NCI-H2227 treated with DMSO at 0.1 percent for 48 hours (cell line): ENCODE results near the gene KCNH5.

Experiments
- DNase-seq: peaks from one replicate; lab custom pipeline; 2025; lab: John Stamatoyannopoulos, UW

The KCNH5 gene

DNA sequence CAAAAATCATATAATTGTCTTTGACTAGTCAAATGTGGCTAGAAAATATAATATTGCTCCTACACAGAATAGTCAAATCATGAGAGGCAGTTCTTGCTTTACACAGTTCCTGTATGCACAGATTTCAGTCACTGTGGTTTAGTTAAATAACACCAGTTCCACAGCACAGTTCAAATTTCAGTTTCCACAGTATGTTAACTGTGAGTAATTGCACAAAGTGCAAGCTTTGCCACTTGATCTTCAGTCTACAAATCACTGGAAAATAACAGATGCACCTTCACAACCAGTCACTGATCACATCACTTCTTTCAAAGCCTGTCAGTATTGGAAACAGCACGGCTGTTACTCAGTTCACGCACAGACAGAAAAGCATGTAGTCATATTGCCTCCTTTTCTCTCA is 38.7 kb downstream of the KCNH5 start:
- no peak for DNase-seq

DNA sequence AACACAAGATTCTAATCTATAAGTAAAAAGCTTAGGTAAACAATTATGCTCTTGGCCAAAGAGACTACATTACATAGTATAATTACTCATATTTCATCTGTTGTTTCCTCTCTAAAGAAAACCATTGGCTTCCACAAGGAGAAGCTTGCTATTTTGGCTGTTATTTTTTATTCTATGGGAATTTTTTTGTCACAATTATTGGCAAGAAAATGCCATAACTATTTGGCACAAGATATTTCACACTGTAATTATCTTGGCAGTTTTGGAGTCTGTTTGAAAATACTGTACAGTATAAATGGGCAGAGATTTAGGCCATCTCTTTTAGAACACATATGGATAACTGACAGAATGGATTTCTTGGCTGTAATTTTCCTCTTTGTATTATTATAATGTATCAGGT is 51.2 kb downstream of the KCNH5 start:
- DNase-seq: no peak

DNA sequence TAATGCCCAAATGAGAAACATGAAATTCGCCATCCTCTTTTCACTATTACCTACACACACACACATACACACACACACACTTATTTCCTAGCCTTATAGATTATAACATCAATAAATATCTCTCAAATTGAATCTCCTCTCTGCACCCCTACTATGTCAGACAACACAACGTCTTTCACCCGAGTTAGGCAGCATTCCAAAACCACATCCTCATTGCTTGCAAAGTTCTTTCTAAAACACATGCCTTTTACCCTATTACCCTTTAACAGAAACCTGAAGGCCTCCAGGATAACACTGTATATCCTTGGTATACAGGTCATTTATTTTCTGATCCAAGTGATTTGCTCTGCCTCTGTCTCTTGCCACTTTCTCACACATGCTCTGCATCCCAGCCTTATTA is 56.3 kb downstream of the KCNH5 start:
- DNase-seq: no peak

DNA sequence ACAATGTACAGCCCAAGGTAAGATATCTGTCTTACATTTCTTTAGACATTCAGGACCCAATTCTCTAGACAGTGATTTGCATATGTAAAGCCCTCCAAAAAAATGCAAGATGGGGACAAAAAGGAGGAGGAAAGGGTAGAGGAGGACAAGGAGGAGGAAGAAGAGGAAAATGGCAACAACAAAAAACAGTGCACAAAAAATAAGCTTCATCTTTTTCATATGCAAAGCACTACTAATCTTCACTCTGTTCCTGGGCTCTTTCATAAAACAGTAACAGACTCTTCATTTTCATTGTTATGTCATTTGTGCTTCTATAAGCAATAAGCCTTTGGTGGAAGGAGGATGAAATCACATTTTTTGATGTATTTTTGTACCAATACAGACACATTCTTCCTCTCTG is 61.4 kb downstream of the KCNH5 start:
- no peak for DNase-seq

DNA sequence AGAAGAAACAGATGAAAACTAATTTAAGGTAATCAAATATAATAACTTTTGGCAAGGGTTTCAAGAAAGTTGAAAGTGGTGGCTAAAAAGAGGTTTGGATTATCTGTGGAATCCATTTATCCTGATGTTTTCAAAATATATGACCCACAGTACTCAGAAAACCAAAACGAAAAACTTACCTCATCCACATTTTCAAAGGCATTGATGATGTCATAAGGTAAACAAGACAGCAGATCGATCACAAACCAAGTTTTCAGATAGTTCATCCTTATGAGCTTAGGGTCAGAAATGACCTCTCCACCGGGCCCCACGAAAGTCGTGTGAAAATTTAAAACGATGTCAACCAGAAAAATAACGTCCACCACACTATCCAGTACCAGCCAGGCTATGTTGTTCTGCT is 64.6 kb downstream of the KCNH5 start:
- no peak for DNase-seq

DNA sequence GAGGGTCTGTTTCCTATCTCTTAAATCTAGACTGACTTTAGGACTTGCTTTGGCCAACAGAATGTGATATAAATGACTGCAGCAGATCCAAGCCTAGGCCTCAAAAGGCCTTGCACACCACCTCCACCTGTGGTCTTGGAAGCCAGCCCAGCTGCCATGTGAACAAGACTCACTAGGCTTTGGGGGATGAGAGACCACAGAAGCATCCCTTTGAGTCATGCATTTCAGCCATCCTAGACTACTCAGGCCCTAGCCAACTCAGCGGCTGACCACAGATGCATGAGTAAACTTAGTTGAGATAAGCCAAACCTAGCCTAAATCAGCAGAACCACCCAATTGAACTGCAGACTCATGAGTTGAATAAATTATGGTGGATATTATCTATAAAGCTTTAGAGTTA is 87.7 kb downstream of the KCNH5 start:
- DNase-seq: no peak

DNA sequence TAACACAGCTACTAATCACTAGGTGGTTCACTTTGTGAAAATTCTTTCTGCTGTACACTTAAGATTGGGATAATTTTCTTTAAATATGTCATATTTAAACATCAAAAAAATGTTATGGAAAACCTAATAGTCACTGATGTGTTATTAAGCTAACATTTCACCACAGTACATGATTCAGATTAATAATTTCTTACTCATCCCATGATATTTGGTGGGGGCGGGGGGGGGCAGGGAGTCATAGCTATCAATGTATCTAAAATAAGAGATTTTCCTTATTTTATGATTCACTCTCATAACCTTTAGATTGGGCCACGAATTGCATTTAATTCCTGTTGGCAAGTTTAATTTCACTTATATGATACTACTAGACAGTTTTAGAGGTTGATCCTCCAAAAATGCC is 88.8 kb downstream of the KCNH5 start:
- no peak for DNase-seq

GRCh38 chr14:62954165-62954564 is 91.1 kb downstream of the KCNH5 start:
- no peak for DNase-seq

DNA sequence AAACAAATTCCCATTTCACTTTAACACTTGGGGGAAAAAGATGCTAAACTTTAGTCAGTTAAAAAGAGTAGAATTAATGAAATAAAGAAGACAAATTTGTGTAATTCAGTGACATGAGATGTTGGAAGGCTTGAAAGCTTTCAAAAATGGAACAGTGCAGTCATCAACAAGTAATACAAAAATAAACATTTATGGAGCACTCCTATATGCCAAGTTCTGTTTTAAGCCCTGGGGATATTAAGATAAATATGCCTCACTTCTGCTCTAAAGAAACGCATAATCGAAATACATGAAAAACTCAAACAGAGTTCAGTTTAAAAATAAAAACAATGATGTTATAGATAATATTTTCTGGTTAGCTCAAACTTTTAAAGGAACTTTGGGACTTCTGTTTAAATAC is 93.0 kb downstream of the KCNH5 start:
- no peak for DNase-seq

- no peak for DNase-seq
Measured at GRCh38 chr14:62947301-62947700, 98.0 kb downstream of the KCNH5 start.

- no peak for DNase-seq
Measured at GRCh38 chr14:62946221-62946620, 99.0 kb downstream of the KCNH5 start.

DNA sequence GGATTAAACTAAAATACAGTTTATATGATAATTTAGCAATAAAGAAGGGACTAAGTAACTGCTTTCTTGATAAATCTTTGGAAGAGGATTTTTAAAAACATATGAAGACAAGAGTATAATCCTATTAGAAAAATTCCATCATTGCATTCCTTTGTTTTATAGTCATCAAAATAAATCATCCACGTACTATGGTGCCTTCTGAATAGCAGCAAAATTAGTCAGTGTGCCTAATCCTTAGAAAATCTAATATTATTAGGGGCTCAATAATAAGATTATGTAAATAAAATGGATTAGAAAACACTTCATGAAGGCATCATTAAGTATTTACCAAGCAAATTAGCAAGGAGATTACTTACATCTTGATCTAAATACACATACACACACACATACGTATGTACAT is 102.1 kb downstream of the KCNH5 start:
- no peak for DNase-seq

- DNase-seq: no peak
Measured at GRCh38 chr14:62939970-62940369, 105.3 kb downstream of the KCNH5 start.

GRCh38 chr14:62938778-62939177 is 106.5 kb downstream of the KCNH5 start:
- DNase-seq: no peak

DNA sequence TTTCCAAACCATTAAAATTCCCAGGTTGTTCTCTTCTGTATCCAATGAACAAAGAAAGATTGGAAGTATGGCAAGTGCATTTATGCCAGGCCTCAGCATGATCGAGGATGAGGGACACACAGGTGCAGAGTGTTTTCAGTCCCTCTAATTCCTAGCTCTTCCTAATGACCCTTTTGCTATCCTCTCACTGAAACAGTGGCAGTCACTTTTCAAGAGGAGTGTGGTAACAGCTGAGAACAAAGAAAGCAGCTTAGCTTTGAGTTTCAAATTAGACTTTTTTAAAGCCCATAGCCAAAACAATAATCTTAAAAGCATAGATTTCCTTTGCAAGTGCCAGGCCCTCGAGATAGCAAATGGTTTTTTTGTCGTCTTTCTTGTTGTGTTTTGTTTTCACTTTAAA is 110.8 kb downstream of the KCNH5 start:
- no peak for DNase-seq

- no peak for DNase-seq
Measured at GRCh38 chr14:62921466-62921865, 123.8 kb downstream of the KCNH5 start.

GRCh38 chr14:62916551-62916950 is 128.7 kb downstream of the KCNH5 start:
- DNase-seq: no peak

- DNase-seq: no peak
Measured at GRCh38 chr14:62914873-62915272, 130.4 kb downstream of the KCNH5 start.

- no peak for DNase-seq
Measured at GRCh38 chr14:62914025-62914424, 131.2 kb downstream of the KCNH5 start.

- no peak for DNase-seq
Measured at GRCh38 chr14:62908506-62908905, 136.8 kb downstream of the KCNH5 start.

- DNase-seq: no peak
Measured at GRCh38 chr14:62905566-62905965, 139.7 kb downstream of the KCNH5 start.

- DNase-seq: no peak
Measured at GRCh38 chr14:62897771-62898170, 147.5 kb downstream of the KCNH5 start.

DNA sequence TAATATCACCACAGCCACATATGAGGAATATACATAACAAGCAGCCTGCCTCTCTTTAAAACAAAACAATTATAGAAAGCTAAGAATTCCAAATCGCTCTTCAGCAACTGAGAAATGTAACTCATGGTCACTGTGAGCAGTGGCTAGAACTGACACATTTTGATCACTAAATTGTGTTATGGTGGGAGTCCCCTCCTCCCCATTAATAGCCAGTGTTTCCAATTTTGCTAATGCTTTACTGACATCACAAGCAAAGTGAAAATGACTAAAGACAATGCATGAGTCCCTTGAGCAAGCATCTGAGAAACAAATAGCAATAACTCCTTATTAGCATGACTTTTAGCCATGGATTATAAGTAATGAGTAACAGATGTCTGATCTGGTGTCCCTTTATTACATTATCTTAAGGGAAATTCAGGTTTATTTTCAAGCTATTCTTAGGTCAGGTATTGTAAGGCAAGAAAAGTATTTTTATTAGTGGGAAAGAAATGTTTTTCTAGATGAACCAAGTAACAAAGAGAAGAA is 148.3 kb downstream of the KCNH5 start:
- no peak for DNase-seq

- DNase-seq: no peak
Measured at GRCh38 chr14:62894736-62895135, 150.5 kb downstream of the KCNH5 start.

DNA sequence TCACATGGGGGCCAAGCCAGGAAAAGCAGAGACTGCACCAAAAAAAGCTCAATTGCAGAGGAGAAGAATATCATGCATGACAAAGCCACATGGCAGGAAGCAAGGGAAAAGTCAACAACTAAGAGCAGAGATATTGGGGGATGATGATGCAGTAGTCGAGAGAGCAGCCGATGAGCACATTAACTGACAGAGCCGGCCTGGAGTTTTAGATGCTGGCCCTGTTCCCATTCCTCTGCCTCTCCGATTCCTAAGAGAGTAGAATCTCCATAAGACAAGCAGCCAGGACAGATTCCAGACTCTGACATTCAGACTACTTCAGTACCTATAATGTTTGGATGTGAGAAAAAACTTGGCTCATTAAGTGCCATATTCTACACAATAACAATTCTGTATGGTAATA is 155.9 kb downstream of the KCNH5 start:
- no peak for DNase-seq
